Neural crest cell (in vitro differentiated cells): ENCODE data around the gene GLB1L3. TPM values are rescaled to one million over a fixed set of nuclear protein-coding genes. Genes with fewer than 3 reads are reported as not detected.

Experiments used
- DNase-seq: peaks from one replicate; pipeline ENCODE4 v3.0.0; 2021; ENCODE audit warnings: low read depth, mixed read lengths, low spot score
- H3K27ac Mint-ChIP-seq: one replicate; pipeline ENCODE4 v1.8.0; 2021; ENCODE audit warnings: mild to moderate bottlenecking, mixed read lengths; ENCODE audit not compliant: unreplicated experiment
- H3K27me3 Mint-ChIP-seq: 2 replicates; pipeline ENCODE4 v1.8.0; 2021; ENCODE audit warnings: low read depth, mild to moderate bottlenecking, mixed read lengths
- H3K36me3 Mint-ChIP-seq: 2 replicates; pipeline ENCODE4 v1.8.0; 2021; ENCODE audit warnings: low read depth, mild to moderate bottlenecking, mixed read lengths
- H3K4me1 Mint-ChIP-seq: 2 replicates; pipeline ENCODE4 v1.8.0; 2021; ENCODE audit warnings: mixed read lengths
- H3K4me3 Mint-ChIP-seq: one replicate; pipeline ENCODE4 v1.8.0; 2021; ENCODE audit warnings: mild to moderate bottlenecking, mixed read lengths
- H3K9me3 Mint-ChIP-seq: 2 replicates; pipeline ENCODE4 v1.8.0; 2021; ENCODE audit warnings: mixed read lengths
- total RNA-seq: library from RNA; stranded (reverse); gene quantifications from 2 replicates; pipeline ENCODE4 v1.2.1, GENCODE V29; 2021
- TF ChIP-seq, protein P1 (sequence below): fragments of 200-600 bp; sonication (generic); conservative IDR thresholded peaks from 2 replicates; pipeline ENCODE4 v1.5.0; 2021; ENCODE audit warnings: antibody characterized with exemption, mild to moderate bottlenecking

GLB1L3 gene
- total RNA-seq, 1 donor from 2014 or later, result 0.28 TPM

DNA sequence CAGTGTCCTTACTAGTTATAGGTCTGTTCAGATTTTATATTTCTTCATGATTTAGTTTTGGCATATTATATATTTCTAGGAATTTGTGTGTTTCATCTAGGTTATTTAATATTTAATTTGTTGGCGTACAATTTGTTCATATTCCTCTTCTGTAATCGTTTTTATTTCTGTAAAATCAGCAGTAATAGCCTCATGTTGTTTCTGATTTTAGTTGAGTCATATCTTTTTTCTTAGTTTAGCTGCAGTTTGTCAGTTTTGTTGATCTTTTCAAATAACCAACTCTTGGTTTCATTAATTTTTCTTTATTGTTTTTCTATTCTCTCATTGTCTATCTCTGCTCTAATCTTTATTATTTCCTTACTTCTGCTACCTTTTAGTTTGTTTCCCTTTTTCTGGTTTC is 75.9 kb downstream of the GLB1L3 start:
- Mint-ChIP-seq H3K4me1 (no peaks in the 10 kb centered on the region), H3K27ac (no peak overlapping the region), H3K27me3 (no peaks in the 10 kb centered on the region), H3K4me3 (no peak overlapping the region), H3K36me3 (peaks cover 6% of the 10 kb centered on the region), H3K9me3 (no peaks in the 10 kb centered on the region)
- no peak for DNase-seq
- TF ChIP-seq, protein P1, sequence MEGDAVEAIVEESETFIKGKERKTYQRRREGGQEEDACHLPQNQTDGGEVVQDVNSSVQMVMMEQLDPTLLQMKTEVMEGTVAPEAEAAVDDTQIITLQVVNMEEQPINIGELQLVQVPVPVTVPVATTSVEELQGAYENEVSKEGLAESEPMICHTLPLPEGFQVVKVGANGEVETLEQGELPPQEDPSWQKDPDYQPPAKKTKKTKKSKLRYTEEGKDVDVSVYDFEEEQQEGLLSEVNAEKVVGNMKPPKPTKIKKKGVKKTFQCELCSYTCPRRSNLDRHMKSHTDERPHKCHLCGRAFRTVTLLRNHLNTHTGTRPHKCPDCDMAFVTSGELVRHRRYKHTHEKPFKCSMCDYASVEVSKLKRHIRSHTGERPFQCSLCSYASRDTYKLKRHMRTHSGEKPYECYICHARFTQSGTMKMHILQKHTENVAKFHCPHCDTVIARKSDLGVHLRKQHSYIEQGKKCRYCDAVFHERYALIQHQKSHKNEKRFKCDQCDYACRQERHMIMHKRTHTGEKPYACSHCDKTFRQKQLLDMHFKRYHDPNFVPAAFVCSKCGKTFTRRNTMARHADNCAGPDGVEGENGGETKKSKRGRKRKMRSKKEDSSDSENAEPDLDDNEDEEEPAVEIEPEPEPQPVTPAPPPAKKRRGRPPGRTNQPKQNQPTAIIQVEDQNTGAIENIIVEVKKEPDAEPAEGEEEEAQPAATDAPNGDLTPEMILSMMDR, result no peak

GRCh38 chr11:134355136-134355535 is 79.0 kb downstream of the GLB1L3 start:
- no peak for DNase-seq
- TF ChIP-seq, protein P1, result no peak
- Mint-ChIP-seq H3K9me3 (no peaks in the 10 kb centered on the region), H3K36me3 (peaks cover 6% of the 10 kb centered on the region), H3K27ac (no peak overlapping the region), H3K27me3 (no peaks in the 10 kb centered on the region), H3K4me1 (peaks cover 3% of the 10 kb centered on the region), H3K4me3 (no peak overlapping the region)

- H3K36me3 Mint-ChIP-seq, result peaks cover 6% of the 10 kb centered on the region
Measured at GRCh38 chr11:134355656-134356055, 79.5 kb downstream of the GLB1L3 start.

DNA sequence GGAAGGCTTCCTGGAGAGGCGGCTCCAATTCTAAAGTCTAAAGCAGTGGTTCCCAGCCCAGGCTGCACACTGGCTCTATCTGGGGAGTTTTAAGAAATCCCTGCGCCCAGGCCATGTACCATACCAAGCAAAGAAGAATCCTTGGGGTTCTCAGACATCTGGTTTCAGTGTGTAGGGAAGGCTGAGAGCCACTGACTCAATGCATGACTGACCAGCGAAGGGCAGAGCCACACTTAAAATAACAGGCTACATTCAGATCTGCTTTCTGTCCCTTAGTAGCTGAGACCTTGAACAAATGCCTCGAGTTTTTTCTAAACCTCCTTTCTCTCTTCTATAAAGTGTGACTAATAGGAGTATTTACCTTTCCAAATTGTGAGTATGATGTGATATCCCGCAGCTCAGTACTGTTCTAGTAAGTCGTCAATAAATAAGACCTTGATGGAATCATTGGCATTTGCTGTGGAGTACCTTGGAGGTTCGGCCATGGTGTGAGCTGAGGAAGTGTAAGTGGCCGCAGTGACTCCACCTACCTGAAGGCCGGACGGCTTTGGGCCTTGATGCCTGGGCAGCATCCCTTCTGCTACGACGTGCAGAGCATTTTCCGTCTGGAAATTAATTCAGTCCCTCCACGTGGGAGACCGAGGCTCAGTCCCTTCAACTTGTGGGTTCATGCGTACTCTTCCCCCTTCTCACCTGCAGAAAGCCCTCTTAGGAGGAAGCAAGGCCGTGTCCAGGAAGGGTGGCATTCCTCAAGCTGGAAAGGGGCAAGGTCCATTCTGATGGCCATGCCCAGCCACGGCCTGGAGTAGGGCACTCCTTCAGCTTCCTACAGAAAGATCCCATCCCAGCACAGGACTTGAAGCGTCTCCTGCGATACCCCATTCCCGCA is 80.7 kb downstream of the GLB1L3 start:
- TF ChIP-seq, protein P1, result no peak
- H3K27ac Mint-ChIP-seq, result no peak overlapping the region
- no peak for DNase-seq
- no peak overlapping the region for H3K4me3 Mint-ChIP-seq
- no peaks in the 10 kb centered on the region for H3K27me3 Mint-ChIP-seq
- H3K36me3 Mint-ChIP-seq, result peaks cover 6% of the 10 kb centered on the region
- no peaks in the 10 kb centered on the region for H3K9me3 Mint-ChIP-seq
- H3K4me1 Mint-ChIP-seq, result peaks cover 5% of the 10 kb centered on the region

More at GRCh38 chr11:134355656-134356055, 79.5 kb downstream of the GLB1L3 start:
- H3K4me1 Mint-ChIP-seq, result peaks cover 5% of the 10 kb centered on the region
- H3K9me3 Mint-ChIP-seq, result no peaks in the 10 kb centered on the region
- TF ChIP-seq, protein P1, result no peak
- H3K27ac Mint-ChIP-seq, result no peak overlapping the region
- no peaks in the 10 kb centered on the region for H3K27me3 Mint-ChIP-seq
- DNase-seq, result no peak
- no peak overlapping the region for H3K4me3 Mint-ChIP-seq

DNA sequence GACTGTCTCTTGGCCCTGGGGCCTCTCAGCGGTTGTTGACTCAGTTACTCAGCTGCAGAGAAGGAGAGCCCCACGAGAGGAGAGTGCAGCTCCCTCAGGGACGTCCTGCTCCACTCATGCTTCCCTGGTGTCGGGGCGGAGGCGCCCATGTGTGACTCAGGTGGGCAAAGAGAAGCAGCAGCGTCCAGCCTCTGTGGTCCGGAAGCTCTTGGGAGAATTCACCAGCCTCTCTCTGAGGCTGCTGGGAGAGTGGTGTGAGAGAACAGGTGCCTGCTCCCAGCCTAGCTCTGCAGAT is 81.3 kb downstream of the GLB1L3 start:
- Mint-ChIP-seq H3K9me3 (no peaks in the 10 kb centered on the region), H3K27me3 (no peaks in the 10 kb centered on the region), H3K36me3 (peaks cover 6% of the 10 kb centered on the region), H3K4me3 (no peak overlapping the region), H3K27ac (no peak overlapping the region), H3K4me1 (peaks cover 5% of the 10 kb centered on the region)
- TF ChIP-seq, protein P1, result no peak
- DNase-seq, result no peak
